Endothelial cell of umbilical vein (primary cell): ENCODE measurements around the gene FNBP1. TPM values are rescaled to one million over a fixed set of nuclear protein-coding genes. Genes with fewer than 3 reads are reported as not detected.

ENCODE experiments used
- BruUV-seq: library from RNA; stranded (reverse); fragments of 400-500 nt; replicated peaks from 2 replicates; lab custom pipeline; 2021; lab: Mats Ljungman, UMichigan
- CTCF ChIA-PET: fragments of 300-600, 350-600 bp; sonication (Branson Sonifier 250); formaldehyde crosslinking; loops from one replicate; lab custom pipeline; 2021; ENCODE audit warnings: antibody characterized with exemption, inconsistent platforms; lab: Charles Lee
- POLR2A ChIA-PET: fragments of 300-600, 350-600 bp; sonication (Branson Sonifier 250); formaldehyde crosslinking; loops from one replicate; lab custom pipeline; 2021; ENCODE audit warnings: antibody characterized with exemption, inconsistent platforms; lab: Charles Lee
- DNase-seq: peaks from one replicate; pipeline ENCODE4 v3.0.0-alpha.2; 2011; ENCODE audit warnings: low read depth, low spot score
- FAIRE-seq: peaks from 2 replicates; lab custom pipeline; 2011; peaks lifted over from hg19 to GRCh38; lab: Jason Lieb, UNC
- H2AFZ ChIP-seq: 2 replicates; pipeline ENCODE4 v1.6.0; 2012; ENCODE audit warnings: low read depth, low read length, control low read depth, inconsistent platforms
- H3K27ac ChIP-seq: 2 replicates; pipeline ENCODE4 v1.5.1; 2011; ENCODE audit warnings: low read depth, mild to moderate bottlenecking, control low read depth, low read length, moderate library complexity; ENCODE audit not compliant: insufficient read depth
- H3K27me3 ChIP-seq, 2 experiments: 2 replicates each; pipeline versions ENCODE4 v1.6.0 to v1.6.1; 2011; ENCODE audit warnings: low read length in 2 of 2, mixed read lengths in 1 of 2; ENCODE audit not compliant: control insufficient read depth in 2 of 2, insufficient read depth in 2 of 2
- H3K36me3 ChIP-seq, 2 experiments: 2 replicates in 1 of 2; 3 replicates in 1 of 2; pipeline ENCODE4 v1.5.1; 2011; ENCODE audit warnings: low read length in 2 of 2, mild to moderate bottlenecking in 1 of 2, moderate library complexity in 1 of 2; ENCODE audit not compliant: control insufficient read depth in 2 of 2, insufficient read depth in 2 of 2; ENCODE audit errors: extremely low read depth in 1 of 2
- H3K4me1 ChIP-seq: 3 replicates; pipeline ENCODE4 v1.5.1; 2011; ENCODE audit warnings: mild to moderate bottlenecking, low read length; ENCODE audit not compliant: control insufficient read depth, insufficient read depth; ENCODE audit errors: extremely low read depth
- H3K4me2 ChIP-seq: 2 replicates; pipeline ENCODE4 v1.6.1; 2011; ENCODE audit warnings: low read length, control low read depth, mixed read lengths; ENCODE audit not compliant: insufficient read depth
- H3K4me3 ChIP-seq, 3 experiments: fragments of 200-600 bp in 1 of 3; sonication (generic), shearing (Covaris generic) in 1 of 3; replicated peaks in 1 of 3; 2 replicates each; pipeline ENCODE4 v1.5.1; 2011 to 2016; ENCODE audit warnings: control low read depth in 3 of 3, low read length in 3 of 3, mild to moderate bottlenecking in 2 of 3, inconsistent platforms in 1 of 3, low read depth in 1 of 3, moderate library complexity in 1 of 3; ENCODE audit not compliant: insufficient read depth in 1 of 3
- H3K79me2 ChIP-seq: 2 replicates; pipeline ENCODE4 v1.6.0; 2012; ENCODE audit warnings: low read length, inconsistent platforms; ENCODE audit not compliant: control insufficient read depth, insufficient read depth
- H3K9ac ChIP-seq: replicated peaks from 2 replicates; pipeline ENCODE3; 2011; ENCODE audit warnings: low read length, control low read depth; ENCODE audit not compliant: insufficient read depth; ENCODE audit errors: extremely low read depth
- H3K9me1 ChIP-seq: replicated peaks from 3 replicates; pipeline ENCODE4 v1.6.0; 2011; ENCODE audit warnings: mild to moderate bottlenecking, low read length; ENCODE audit not compliant: control insufficient read depth, insufficient read depth; ENCODE audit errors: extremely low read depth
- H3K9me3 ChIP-seq: replicated peaks from 2 replicates; pipeline ENCODE4 v1.5.1; 2012; ENCODE audit warnings: low read length, inconsistent platforms; ENCODE audit not compliant: control insufficient read depth, insufficient read depth
- H4K20me1 ChIP-seq: replicated peaks from 2 replicates; pipeline ENCODE3; 2011; ENCODE audit warnings: mild to moderate bottlenecking, low read length; ENCODE audit not compliant: control insufficient read depth, insufficient read depth; ENCODE audit errors: extremely low read depth
- CTCF ChIP-seq, 2 donors: IDR thresholded peaks; 1 replicate in 1 of 2; 2 replicates in 1 of 2; pipeline ENCODE4 v1.5.1; 2011; ENCODE audit warnings: low read length in 2 of 2, mild to moderate bottlenecking in 2 of 2, moderate library complexity in 2 of 2, control low read depth in 1 of 2, inconsistent platforms in 1 of 2, low read depth in 1 of 2; ENCODE audit not compliant: insufficient read depth in 1 of 2; ENCODE audit errors: extremely low read depth in 1 of 2
- EZH2 ChIP-seq: IDR thresholded peaks from 2 replicates; pipeline ENCODE4 v1.6.1; 2012; ENCODE audit warnings: borderline replicate concordance, low read depth, mild to moderate bottlenecking, moderate library complexity, low read length, inconsistent platforms; ENCODE audit not compliant: severe bottlenecking
- FOS ChIP-seq: IDR thresholded peaks from 2 replicates; pipeline ENCODE4 v1.6.1; 2011; ENCODE audit warnings: mild to moderate bottlenecking, low read length, moderate library complexity, borderline replicate concordance; ENCODE audit not compliant: insufficient read depth
- GATA2 ChIP-seq: IDR thresholded peaks from 2 replicates; pipeline ENCODE4 v1.7.0; 2011; ENCODE audit warnings: low read depth, mild to moderate bottlenecking, moderate library complexity, mixed read lengths, low read length; ENCODE audit not compliant: insufficient read length, insufficient read depth
- JUN ChIP-seq: IDR thresholded peaks from 2 replicates; pipeline ENCODE4 v1.6.1; 2011; ENCODE audit warnings: borderline replicate concordance, low read depth; ENCODE audit not compliant: insufficient read length, insufficient read depth
- MAX ChIP-seq: IDR thresholded peaks from 2 replicates; pipeline ENCODE4 v1.6.1; 2011; ENCODE audit not compliant: insufficient read depth, insufficient read length
- MYC ChIP-seq: IDR thresholded peaks from one replicate; pipeline ENCODE4 v1.6.1; 2011; ENCODE audit warnings: mild to moderate bottlenecking, low read depth, low read length
- POLR2A ChIP-seq: IDR thresholded peaks from 2 replicates; pipeline ENCODE4 v1.6.1; 2012; ENCODE audit warnings: low read depth, mild to moderate bottlenecking, control low read depth, low read length
- POLR2AphosphoS5 ChIP-seq: IDR thresholded peaks from 2 replicates; pipeline ENCODE4 v1.6.1; 2012; ENCODE audit warnings: low read depth, mild to moderate bottlenecking, control low read depth, low read length, moderate library complexity; ENCODE audit not compliant: insufficient read depth
- dilution Hi-C: fragments of 300-500 bp; cut with MboI; formaldehyde crosslinking; loops from one replicate; pipeline ENCODE4 v1.15.0; 2019; ENCODE audit warnings: low sequenced_read_pairs; ENCODE audit not compliant: extremely low pct_ligation_motif_present
- intact Hi-C: fragments of 100-400 bp; cut with micrococcal nuclease; formaldehyde crosslinking; loops from one replicate; pipeline ENCODE4 v1.10.0; 2022
- polyA plus RNA-seq, 4 experiments: library from polyadenylated mRNA; depleted of rRNA in 3 of 4; stranded (reverse) in 3 of 4; unstranded in 1 of 4; fragments of >200 nt; gene quantifications; 2 replicates each; pipeline versions ENCODE4 v1.2.1 to v1.2.3, GENCODE V29; 2011 to 2012; ENCODE audit warnings: missing spikeins in 1 of 4
- total RNA-seq: library from RNA; stranded (reverse); gene quantifications from 2 replicates; pipeline ENCODE4 v1.2.3, GENCODE V29; 2021

The FNBP1 gene
- total and polyA plus RNA-seq, 2 donors (not counting 3 experiments of a cell fraction or from before 2014, with no cell fraction given), result 10.9 to 43.9 TPM

GRCh38 chr9:129929496-129930125 lies 113.4 kb downstream of the FNBP1 start:
- no peaks in the 10 kb centered on the region for H3K9me3 ChIP-seq
- H3K4me3 ChIP-seq, result no peak overlapping the region
- no peak for TF ChIP-seq EZH2
- TF ChIP-seq MYC, result no peak
- no peak for TF ChIP-seq MAX
- TF ChIP-seq GATA2, result no peak
- TF ChIP-seq JUN, result no peak
- TF ChIP-seq POLR2A, result no peak
- TF ChIP-seq FOS, result no peak
- no peak for TF ChIP-seq POLR2AphosphoS5
- TF ChIP-seq CTCF (IDR thresholded peaks at IDR 0.05; ENCODE audit: extremely low read depth in 1 of 2, insufficient read depth in 1 of 2, low read depth in 1 of 2, low read length in 2 of 2), result no peak
- peaks cover 2 to 12% of the 10 kb centered on the region in 2 experiments for H3K36me3 ChIP-seq
- intact Hi-C loops (no loop called here), dilution Hi-C loops (no loop called here)
- H3K27ac ChIP-seq, result no peak overlapping the region
- no peaks in the 10 kb centered on the region for H3K27me3 ChIP-seq
- H4K20me1 ChIP-seq, result no peaks in the 10 kb centered on the region
- CTCF ChIA-PET, result interaction anchor here (0.7 kb wide), 1 partner anchor 106 kb away, joined by 3 read pairs; the partner anchor contains the start of gene TOR1A
- no peaks in the 10 kb centered on the region for H3K79me2 ChIP-seq
- FAIRE-seq, result no peak
- no peaks in the 10 kb centered on the region for H3K9me1 ChIP-seq
- POLR2A ChIA-PET, result no interaction called here
- no peak overlapping the region for H3K4me2 ChIP-seq
- H2AFZ ChIP-seq, result no peak overlapping the region
- BruUV-seq, result no TSS peak
- H3K4me1 ChIP-seq, result peaks cover 7% of the 10 kb centered on the region
- no peak overlapping the region for H3K9ac ChIP-seq
- no peak for DNase-seq
